HG03520 (cell line): ENCODE data around the gene PICK1.

Experiments
- ATAC-seq: cut with Tn5 transposase; IDR thresholded peaks from one replicate; pipeline ENCODE4 v1.9.1; 2021; ENCODE audit warnings: mild to moderate bottlenecking, moderate library complexity; ENCODE audit not compliant: unreplicated experiment

The PICK1 gene

DNA sequence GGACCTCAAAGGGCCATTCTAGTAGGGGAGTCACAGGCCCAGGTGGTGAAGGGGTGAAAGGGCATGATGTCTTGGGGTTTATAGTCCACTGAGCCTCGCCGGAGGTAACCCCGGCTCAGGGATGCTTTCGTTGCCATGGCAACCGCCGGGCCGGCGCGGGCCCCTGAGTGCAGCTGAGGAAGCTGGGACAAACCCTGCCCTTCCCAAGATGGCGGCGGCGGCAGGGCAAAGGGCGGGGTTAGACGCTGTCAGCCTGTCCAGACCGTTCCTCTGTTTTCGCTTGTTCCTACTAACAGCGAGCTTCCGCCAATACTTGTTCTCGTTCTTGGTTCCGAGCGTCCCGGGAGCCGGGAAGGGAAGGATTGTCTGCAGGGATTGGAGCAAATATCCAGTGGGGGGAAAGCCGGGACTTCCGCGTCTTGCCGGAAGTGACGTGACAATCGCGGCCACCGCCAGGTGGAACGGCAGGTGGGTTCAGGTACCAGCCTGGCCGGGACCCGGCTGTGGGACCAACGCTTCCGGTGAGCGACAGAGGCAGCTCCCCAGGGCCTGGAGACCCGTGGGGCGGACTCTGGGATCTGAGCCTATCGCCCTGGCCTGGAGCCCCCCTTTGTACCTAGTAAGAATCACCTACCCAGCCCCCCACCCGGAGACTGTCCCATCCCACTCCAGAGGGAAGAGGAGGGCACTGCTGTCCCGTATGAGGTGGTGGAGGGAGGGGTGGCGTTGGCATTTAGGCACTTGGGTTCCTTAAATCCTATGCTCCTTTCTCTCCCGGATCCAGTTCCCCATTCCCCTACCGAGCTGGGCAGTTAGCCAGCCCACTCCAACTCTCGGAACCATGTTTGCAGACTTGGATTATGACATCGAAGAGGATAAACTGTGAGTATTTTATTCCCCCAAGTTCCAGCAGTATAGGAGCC, at the start of gene PICK1:
Gene PICK1, plus strand, starts transcription at position 436 of the 923 bp plus-strand sequence. Its CDS starts 406 bp downstream, at position 842.
- ATAC-seq, result peak; percentile 53

DNA sequence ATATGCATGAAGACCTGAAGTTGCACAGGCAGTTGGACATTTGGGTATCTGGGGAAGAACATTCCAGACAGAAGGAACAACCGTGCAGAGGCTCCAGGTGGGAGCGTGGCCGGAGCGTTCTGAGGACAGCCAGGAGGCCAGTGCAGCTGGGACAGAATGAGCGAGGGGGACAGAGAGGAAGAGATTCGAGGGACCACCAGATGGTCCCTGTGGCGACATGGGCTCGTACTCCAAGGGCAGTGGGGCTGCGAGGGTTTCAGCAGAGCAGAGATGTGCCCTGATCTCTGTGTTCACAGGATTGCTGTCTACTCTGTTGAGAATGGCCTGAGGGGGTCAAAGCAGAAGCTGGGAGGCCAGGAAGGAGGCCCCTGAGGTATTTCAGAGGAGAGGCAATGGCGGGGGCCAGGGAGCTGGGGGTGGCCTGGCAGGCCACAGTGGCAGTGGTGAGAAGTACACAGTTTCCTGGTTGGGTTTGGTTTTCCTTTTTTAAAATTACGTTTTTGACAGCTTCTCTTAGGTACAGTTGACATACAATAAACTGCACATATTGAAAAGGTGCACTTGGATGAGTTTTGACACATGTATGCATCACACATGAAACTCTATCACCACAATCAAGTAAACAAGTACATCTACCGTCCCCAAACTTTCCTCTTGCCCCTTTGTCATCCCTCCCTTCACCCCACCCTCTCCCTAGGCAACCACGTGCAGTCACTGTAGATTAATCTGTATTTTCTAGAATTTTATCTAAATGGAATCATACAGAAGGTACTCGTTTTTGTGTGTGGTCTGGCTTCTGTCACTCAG, 48.0 kb upstream of the PICK1 start:
- no peak for ATAC-seq

DNA sequence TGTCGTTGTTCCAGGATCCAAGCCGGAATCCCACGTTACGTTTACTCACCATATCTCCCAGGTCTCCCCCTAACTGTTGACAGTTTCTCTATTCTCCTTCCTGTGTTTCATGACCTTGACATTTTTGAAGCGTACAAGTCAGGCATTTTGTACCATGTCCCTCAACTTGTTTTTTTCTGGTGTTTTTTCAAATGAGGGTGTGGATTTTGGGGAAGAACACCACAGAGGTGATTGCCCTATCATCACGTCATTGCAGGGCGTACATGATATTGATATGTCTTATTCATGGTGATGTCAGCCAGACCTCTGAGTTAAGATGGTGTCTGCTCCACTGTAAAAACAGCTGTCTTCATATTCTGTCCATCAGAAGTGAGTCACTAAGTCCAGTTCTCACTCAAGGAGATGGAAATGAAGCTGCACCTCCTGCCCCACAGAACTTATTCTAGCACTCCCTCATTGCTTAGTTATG, 44.6 kb upstream of the PICK1 start:
- ATAC-seq, result no peak

DNA sequence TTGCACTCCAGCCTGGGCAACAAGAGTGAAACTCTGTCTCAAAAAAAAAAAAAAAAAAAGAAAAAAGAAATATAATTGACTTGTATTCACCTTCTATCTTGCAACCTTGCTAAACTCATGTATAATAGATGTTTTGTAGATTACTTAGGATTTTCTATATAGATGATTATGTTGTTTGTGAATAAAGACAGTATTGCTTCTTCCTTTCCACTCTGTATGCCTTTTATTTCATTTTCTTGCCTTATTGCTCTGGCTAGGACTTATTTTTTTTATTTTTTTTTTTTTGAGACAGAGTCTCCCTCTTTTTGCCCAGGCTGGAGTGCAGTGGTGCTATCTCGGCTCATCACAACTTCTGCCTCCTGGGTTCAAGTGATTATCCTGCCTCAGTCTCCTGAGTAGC, 43.1 kb upstream of the PICK1 start:
- ATAC-seq, result no peak

DNA sequence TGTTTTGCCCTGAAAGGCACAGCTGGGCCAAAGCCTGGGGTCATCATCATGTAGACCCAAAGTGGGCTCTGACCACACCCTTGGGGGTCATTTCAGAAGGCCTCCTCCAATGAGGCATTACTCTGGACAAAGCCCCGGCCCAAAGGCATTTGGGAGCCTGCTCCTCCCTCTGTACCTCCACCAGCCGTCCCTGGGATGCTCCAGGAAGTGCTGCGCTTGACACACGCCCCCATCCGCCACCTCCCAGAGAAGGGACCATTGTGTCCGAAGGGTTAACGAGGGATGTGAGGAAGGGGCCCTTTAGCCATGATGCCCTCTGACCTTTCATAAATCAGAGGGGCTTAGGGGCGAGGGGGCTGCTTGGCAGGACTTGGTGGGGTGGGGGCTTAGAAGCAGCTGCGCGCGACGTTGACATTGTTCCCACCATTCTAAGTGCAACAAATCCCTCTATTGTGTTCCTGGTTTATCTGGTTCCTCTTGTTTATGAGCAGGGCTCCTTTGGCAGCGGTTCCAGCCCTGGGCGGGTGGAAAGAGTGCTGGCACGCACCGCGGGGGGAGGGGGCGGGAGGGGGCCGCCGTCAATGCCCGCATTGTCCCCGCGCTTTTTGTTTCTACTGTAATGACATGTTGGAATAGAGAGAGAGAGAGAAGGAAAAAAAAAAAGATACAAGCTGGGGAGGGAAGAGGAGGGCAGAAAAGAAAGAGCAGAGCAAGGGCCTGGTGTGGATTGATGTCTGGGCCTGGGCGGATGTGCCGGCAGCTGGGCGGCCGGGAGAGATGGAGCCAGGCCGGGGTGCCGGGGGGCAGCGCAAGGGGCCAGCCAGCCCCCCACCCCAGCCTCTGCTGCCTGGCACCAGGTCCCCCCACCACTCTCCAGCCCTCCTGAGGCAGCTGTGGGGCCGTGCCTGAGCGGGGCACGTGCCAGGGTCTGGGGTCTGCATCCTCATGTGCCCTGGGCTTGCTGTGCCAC, 40.7 kb upstream of the PICK1 start:
- no peak for ATAC-seq

DNA sequence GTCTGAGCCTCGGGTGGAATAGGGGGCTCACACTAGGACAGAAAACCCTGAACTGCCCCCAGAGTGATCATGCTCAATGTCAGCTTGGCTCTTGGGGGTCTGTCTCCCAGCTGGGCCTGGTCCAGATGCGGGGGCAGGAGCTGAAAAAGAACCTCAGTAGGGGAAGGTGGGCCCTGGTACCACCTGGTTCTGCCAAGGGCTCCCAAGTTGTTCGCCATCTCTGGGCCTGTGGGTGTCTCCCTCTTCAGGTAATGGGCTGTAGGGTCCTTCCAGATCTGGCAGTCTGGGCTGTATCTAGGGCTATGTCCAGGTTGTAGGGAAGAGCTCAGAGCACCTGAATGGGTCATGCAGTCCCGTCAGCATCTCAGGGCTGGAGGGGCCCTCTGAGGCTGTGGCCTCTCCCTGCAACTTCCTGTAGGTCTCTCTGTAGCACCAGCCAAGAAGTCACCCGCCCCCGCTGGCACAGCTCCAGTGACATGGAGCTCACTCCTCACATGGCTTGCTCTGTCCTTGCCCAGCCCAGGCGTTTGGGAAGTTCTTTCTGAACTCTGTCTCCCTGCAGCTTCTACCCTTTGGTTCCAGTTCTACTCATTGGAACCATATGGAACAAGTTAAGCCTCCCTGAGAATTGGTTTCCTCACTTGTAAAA, 39.8 kb upstream of the PICK1 start:
- ATAC-seq, result no peak

DNA sequence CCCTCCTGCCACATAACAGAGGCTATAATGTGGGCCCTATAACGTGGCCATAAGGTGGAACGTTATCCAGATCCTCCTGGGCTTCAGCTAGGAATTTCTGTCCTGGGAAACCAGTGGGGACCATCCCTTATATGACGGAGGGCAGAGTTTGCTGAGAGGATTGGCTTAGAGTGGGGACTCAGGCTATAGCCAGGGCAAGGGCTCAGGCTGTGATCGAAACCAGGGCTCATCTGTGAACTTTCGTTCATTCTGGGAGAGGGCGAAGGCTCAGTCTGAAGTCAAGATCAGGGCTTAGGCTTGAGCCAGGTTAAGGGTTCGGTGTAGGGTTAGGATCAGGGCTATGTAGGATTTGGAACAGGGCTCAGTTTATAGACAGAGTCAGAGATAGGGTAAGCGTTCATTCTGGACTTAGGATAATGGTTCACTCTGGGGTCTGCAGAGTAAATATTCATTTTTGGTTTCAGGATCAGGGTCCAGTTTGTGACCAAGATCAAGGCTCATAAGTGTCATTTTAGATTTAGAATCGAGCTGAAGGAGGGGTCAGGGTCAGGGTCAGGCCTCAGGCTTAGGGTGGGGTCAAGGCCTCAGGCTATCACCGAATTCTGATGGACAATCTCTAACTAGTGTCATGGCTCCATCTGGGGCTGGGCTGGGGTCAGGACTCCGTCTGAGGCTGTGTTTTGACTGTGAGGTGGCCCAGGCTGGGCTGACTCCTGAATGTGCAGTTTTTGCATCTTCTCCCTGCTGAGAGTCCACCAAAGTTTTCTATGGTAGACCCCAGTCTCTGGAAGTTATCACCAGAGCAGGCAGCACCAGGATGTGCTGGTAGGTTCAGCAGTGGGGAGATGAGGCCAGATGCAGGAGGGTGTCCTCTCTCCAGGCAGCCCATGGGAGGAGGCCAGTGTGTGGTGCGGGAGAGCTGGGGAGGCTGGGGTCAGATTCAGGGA, 39.0 kb upstream of the PICK1 start:
- no peak for ATAC-seq

DNA sequence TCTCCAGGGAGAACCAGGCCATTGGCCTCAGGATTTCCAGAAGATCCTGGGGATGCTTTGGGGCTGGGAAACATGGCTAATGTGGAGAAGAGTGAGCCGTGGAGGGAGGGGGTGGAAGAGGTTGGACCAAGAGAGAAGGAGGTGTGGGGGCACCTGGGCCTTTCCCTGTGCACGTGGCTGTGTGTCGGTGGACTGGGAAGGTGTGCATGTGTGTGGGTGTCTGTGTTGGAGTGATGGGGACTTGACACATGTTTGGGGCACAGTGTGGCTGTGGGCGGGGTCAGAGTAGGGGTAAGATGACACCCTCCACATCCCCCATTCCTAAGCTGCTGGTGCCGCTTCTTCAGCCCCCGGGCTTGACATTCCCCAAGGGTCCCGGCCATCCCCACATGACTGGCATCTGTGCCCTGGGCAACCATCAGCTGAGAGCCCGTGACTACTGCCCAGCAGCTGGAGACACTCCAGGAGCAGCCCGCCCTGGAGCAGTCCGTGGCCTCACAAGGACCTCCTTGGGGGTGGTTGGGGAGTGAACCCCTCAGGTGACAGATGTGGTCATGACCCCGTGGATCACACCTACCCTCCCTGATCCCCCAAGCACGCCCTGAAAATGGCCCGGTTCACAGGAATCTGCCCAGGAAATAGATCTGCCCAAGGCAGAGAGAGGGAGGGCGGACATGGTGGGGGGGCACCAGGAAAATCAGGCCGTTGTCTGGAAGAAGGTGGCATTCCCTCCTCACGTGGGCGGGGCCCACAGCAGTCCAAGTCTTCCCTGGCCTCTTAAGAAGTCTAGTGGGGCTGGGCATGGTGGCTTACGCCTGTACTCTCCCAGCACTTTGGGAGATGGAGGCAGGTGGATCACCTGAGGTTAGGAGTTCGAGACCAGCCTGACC, 38.0 kb upstream of the PICK1 start:
- no peak for ATAC-seq

DNA sequence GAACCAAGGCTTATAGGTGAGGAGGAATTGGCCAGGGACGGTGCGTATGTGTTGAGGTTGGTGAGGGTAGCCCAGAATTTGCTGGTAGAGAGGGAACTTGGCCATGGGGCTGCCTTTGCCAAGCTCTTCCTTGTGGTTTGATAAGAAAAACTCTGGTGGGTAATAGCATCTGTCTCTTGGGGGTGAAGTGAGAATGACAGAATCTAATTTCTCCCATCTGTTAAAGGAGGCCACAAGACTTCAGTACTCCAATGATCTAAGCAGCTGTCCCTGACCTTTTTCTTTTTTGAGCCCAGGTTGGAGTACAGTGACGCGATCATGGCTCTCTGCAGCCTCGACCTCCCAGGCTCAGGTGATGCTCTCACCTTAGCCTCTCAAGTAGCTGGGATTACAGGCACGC, 36.0 kb upstream of the PICK1 start:
- ATAC-seq, result no peak

DNA sequence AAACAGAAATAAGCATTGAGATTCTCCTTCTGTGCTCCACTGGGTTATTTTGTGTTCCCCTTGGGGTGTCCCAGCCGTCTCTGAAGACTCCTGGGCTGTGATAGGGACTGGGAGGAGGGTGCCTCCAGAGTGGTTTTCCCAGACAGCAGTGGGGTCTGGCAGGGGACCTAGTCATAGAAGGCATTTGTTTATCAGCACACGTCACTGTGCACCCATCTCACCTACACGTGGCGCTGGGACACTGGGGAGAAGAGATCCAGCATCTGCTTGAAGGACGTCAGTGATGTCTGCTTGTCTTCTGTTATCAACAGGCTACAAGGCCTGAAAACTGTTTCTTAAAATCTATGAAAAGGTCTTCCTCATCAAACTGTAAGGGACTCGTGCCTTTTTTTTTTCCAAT, 34.2 kb upstream of the PICK1 start:
- ATAC-seq, result no peak

DNA sequence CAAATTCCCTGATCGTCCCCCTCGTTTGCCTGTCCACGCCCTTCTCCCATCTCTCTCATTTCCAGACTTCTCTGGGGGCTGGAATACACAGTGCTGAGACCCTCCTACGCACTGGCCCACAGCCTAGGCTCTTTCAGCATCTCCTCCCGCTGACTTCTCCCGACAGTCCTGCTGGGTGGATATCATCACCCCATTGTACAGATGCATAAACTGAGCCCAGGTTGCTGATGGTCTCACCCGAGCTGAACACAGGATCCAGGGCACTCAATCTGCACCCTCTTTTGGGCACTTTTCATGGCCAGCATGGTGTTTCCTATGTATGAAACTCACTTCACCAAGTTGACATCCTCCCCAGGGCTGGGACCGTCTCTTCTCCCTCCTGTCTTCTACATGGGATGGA, 31.7 kb upstream of the PICK1 start:
- no peak for ATAC-seq

DNA sequence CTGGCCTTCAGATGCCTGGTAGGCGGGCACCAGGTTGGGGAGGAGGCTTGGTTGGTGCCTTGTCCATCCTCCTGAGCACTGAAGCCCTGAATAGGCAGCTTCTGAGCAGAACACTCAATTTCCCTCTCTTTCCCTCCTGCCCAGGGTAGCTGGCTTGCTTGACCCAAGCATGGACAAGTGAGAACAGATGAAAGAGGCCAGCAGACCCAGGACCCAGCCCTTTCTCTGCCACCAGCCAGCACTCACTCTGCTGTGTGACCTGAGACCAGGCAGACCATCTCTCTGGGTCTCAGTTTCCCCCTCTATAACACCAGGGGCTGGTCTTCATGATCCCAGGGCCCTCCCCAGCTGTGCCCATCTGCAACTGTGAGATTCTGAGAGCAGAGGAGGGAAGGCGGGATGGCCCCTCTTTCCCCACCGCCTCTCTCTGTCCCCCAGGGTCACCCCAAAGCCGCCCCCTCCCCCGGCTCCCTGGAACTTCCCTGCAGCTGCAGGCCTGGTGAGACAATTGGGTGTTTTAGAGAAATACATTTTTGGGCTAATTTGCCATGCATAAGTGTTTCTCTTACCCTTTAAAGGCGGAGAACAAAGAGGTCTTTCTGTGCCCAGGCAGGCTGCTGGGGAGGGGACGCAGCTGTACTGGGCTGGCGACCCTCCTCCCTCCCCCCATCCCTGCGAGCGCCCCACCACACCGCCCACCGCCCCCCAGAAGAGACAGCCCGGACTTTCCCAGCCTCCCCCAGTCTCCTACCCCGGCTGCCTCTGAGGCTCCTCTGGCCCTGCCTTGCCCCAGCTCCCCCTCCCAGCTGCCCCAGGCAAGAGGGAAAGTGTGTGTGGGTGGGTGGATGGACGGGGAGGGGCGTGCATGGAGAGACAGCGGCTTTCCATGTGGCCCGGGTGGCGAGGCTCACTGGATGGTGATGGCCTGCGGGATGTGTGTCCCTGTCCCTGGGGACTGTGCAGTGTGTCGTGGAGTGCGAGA, 30.8 kb upstream of the PICK1 start:
- ATAC-seq, result no peak

DNA sequence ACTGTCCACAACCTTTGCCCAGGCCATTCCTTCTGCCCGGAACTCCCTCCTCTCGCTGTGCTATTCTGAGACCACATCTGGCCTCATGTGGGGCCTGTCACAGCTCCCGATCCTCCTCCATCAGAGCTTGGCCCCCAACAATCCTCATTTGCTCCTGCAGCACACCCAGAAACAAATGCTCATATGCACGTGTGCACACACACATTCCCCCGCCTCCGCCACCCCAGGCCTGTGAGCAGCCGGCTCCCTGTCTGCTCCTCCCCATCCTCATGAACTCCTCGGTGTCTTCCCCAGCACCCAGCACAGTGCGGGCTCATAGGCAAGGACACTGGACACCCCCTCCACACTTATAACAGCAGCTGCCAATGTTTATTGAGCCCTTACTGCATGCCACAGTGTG, 29.7 kb upstream of the PICK1 start:
- no peak for ATAC-seq

DNA sequence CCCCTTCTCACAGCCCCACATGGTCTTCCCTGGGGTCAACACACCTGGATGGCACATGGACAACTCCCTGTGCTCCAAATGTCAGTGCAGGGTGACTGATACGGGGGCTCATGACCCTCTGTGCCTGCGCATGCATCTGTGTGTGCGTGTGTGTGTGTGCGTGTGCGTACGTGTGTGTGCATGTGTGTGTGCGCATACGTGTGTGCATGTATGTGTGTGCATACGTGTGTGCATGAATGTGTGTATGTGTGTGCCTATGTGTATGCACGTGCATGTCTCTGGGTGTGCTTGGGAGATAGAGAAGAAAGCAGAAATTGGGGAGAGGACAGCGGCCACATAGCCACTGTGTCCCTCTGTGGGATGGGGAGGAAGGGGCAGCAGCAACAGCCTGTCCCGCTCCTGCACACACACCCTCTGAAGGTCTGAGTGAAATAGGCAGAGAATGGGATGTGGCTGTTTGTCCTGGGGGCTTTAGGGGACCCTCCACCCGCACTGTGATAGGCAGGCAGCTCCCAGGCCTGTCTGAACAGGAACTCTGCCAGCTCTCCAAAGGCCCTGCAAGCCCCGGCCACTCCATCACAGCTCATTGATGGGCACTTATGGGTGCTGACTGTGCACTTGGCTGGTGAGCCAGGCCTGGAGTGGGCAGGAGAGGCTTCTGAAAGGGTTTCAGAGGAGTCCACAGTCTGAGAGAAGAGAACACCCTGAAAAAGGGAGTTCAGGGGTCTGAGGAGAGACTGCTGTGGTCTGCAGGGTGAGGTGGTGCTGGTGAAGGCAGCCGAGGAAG, 28.7 kb upstream of the PICK1 start:
- no peak for ATAC-seq

DNA sequence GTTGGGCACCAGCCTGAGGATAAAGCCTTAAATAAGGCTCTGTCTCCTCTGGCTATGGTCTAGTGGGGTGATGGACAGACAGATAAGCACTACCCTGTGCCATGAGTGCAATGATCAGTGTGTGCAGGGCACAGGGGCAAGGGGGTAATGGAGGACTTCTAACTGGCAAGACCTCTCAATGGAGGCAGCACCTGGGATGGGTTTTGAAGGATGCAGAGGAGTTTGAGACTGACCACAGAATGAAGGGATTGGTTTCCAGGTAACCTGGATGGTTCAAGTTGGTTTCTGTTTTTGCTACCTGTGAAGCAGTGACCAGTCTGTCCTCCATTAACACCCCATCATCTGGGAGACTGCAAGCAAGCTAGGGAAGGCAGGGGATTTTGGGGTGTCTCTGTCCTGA, 27.8 kb upstream of the PICK1 start:
- no peak for ATAC-seq

DNA sequence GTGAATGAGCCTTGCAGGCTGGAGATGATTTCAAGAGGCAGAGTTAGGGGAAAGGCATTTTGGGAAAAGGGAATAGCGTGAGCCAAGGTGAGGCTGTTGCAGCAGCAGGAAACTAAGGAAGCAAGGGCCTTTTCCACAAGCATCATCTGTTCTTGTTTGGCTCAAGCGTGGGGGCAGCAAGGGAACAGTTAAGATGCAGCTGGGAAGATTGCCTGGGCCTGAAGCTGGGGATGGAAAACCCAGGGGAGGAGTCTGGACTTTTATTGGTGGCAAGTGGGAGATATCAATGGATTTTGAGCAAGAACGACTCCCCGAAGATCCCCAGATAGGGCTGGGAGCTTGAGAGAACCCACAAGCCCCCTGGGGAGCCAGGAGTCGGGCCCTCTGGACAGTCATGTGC, 27.3 kb upstream of the PICK1 start:
- no peak for ATAC-seq
